Astrocyte (in vitro differentiated cells and primary cell): Measurements from ENCODE around the gene CADM1. TPM values are rescaled to one million over a fixed set of nuclear protein-coding genes. Genes with fewer than 3 reads are reported as not detected.
A peak's percentile ranks its signal among the peaks of the same experiment; 100 is the strongest.

ENCODE experiments used
- DNase-seq: peaks from one replicate; pipeline ENCODE4 v3.0.0-alpha.2; 2010; ENCODE audit warnings: low read depth
- FAIRE-seq: peaks from 2 replicates; lab custom pipeline; 2011; peaks lifted over from hg19 to GRCh38; lab: Jason Lieb, UNC
- H2AFZ ChIP-seq: 2 replicates; pipeline ENCODE4 v1.6.0; 2012; ENCODE audit warnings: low read depth, low read length, inconsistent platforms
- H3K27ac ChIP-seq: 2 replicates; pipeline ENCODE4 v1.5.1; 2011; ENCODE audit warnings: low read depth, low read length, inconsistent platforms
- H3K27me3 ChIP-seq: 2 replicates; pipeline ENCODE4 v1.6.0; 2011; ENCODE audit warnings: low read length, inconsistent platforms; ENCODE audit not compliant: insufficient read depth
- H3K36me3 ChIP-seq: 2 replicates; pipeline ENCODE4 v1.5.1; 2011; ENCODE audit warnings: low read length, inconsistent platforms; ENCODE audit not compliant: insufficient read depth
- H3K4me1 ChIP-seq: 2 replicates; pipeline ENCODE4 v1.5.1; 2011; ENCODE audit warnings: low read length, inconsistent platforms; ENCODE audit not compliant: insufficient read depth
- H3K4me2 ChIP-seq: 2 replicates; pipeline ENCODE4 v1.6.0; 2012; ENCODE audit warnings: low read length, inconsistent platforms
- H3K4me3 ChIP-seq: 2 replicates; pipeline ENCODE4 v1.5.1; 2011; ENCODE audit warnings: low read depth, mild to moderate bottlenecking, low read length, inconsistent platforms; ENCODE audit not compliant: insufficient read depth
- H3K79me2 ChIP-seq: 2 replicates; pipeline ENCODE4 v1.6.0; 2012; ENCODE audit warnings: mild to moderate bottlenecking, low read length, inconsistent platforms; ENCODE audit not compliant: insufficient read depth
- H3K9ac ChIP-seq: 2 replicates; pipeline ENCODE4 v1.6.0; 2012; ENCODE audit warnings: mild to moderate bottlenecking, low read length, inconsistent platforms
- H3K9me3 ChIP-seq: 2 replicates; pipeline ENCODE4 v1.5.1; 2012; ENCODE audit warnings: low read depth, mild to moderate bottlenecking, low read length, inconsistent platforms; ENCODE audit not compliant: insufficient read depth
- H4K20me1 ChIP-seq: 2 replicates; pipeline ENCODE4 v1.6.0; 2012; ENCODE audit warnings: low read length, inconsistent platforms; ENCODE audit not compliant: insufficient read depth
- H3K27ac Mint-ChIP-seq: one replicate; pipeline ENCODE4 v1.8.0; 2021; ENCODE audit warnings: mild to moderate bottlenecking, mixed read lengths; ENCODE audit not compliant: unreplicated experiment
- H3K27me3 Mint-ChIP-seq: one replicate; pipeline ENCODE4 v1.8.0; 2021; ENCODE audit warnings: low read depth, mixed read lengths; ENCODE audit not compliant: unreplicated experiment
- H3K36me3 Mint-ChIP-seq: one replicate; pipeline ENCODE4 v1.8.0; 2021; ENCODE audit warnings: low read depth, mixed read lengths; ENCODE audit not compliant: unreplicated experiment
- H3K4me1 Mint-ChIP-seq: one replicate; pipeline ENCODE4 v1.8.0; 2021; ENCODE audit warnings: low read depth, mixed read lengths; ENCODE audit not compliant: unreplicated experiment
- H3K4me3 Mint-ChIP-seq: one replicate; pipeline ENCODE4 v1.8.0; 2021; ENCODE audit warnings: mild to moderate bottlenecking, moderate library complexity, mixed read lengths; ENCODE audit not compliant: unreplicated experiment
- H3K9me3 Mint-ChIP-seq: one replicate; pipeline ENCODE4 v1.8.0; 2021; ENCODE audit warnings: mild to moderate bottlenecking, mixed read lengths; ENCODE audit not compliant: unreplicated experiment
- CTCF ChIP-seq: IDR thresholded peaks from 2 replicates; pipeline ENCODE4 v1.5.1; 2011; ENCODE audit warnings: low read depth, mild to moderate bottlenecking, inconsistent platforms, low read length, moderate library complexity; ENCODE audit not compliant: insufficient read depth
- EZH2 ChIP-seq: IDR thresholded peaks from 2 replicates; pipeline ENCODE4 v1.6.1; 2012; ENCODE audit warnings: mild to moderate bottlenecking, low read length, inconsistent platforms; ENCODE audit not compliant: insufficient read depth
- total RNA-seq: library from RNA; stranded (reverse); gene quantifications from 2 replicates; pipeline ENCODE4 v1.2.1, GENCODE V29; 2021

The CADM1 gene
- total RNA-seq, 1 donor from 2014 or later: 414 TPM

- FAIRE-seq (no peak), DNase-seq (no peak)
- Histone ChIP-seq H3K27ac (peak overlapping the region; percentile 11), H3K9me3 (no peaks in the 10 kb centered on the region), H3K4me3 (no peak overlapping the region), H3K4me2 (peak overlapping the region; percentile 51), H4K20me1 (no peaks in the 10 kb centered on the region), H2AFZ (no peak overlapping the region), H3K9ac (no peak overlapping the region), H3K4me1 (peaks cover 20% of the 10 kb centered on the region), H3K79me2 (no peaks in the 10 kb centered on the region), H3K36me3 (no peaks in the 10 kb centered on the region), H3K27me3 (no peaks in the 10 kb centered on the region)
- Mint-ChIP-seq H3K36me3 (peaks cover 20% of the 10 kb centered on the region), H3K4me3 (peak overlapping the region; percentile 51), H3K4me1 (peaks cover 52% of the 10 kb centered on the region), H3K9me3 (no peaks in the 10 kb centered on the region), H3K27ac (peak overlapping the region; percentile 85), H3K27me3 (no peaks in the 10 kb centered on the region)
- TF ChIP-seq CTCF: no peak
- TF ChIP-seq EZH2: no peak
Measured at GRCh38 chr11:115221461-115222069, 282.6 kb downstream of the CADM1 start.

GRCh38 chr11:115220911-115221310 is 283.3 kb downstream of the CADM1 start:
- peaks cover 21% of the 10 kb centered on the region for H3K36me3 Mint-ChIP-seq
- FAIRE-seq: no peak
- no peaks in the 10 kb centered on the region for H4K20me1 ChIP-seq
- no peaks in the 10 kb centered on the region for H3K79me2 ChIP-seq
- DNase-seq: no peak
- no peak overlapping the region for H3K4me2 ChIP-seq
- H3K27ac ChIP-seq: no peak overlapping the region
- H3K4me1 ChIP-seq: peaks cover 16% of the 10 kb centered on the region
- H3K27me3 Mint-ChIP-seq: no peaks in the 10 kb centered on the region
- TF ChIP-seq CTCF (no peak), EZH2 (no peak)
- H3K27me3 ChIP-seq: no peaks in the 10 kb centered on the region
- H3K4me3 ChIP-seq: no peak overlapping the region
- H3K9me3 Mint-ChIP-seq: no peaks in the 10 kb centered on the region
- H3K36me3 ChIP-seq: no peaks in the 10 kb centered on the region
- H3K27ac Mint-ChIP-seq: no peak overlapping the region
- no peaks in the 10 kb centered on the region for H3K9me3 ChIP-seq
- H3K4me1 Mint-ChIP-seq: peaks cover 49% of the 10 kb centered on the region
- no peak overlapping the region for H3K4me3 Mint-ChIP-seq
- no peak overlapping the region for H2AFZ ChIP-seq
- H3K9ac ChIP-seq: no peak overlapping the region

GRCh38 chr11:115220423-115220822 is 283.8 kb downstream of the CADM1 start:
- H3K27ac Mint-ChIP-seq: no peak overlapping the region
- Histone ChIP-seq H3K9ac (no peak overlapping the region), H3K4me2 (no peak overlapping the region), H2AFZ (no peak overlapping the region), H3K36me3 (no peaks in the 10 kb centered on the region), H3K27ac (no peak overlapping the region), H3K4me1 (peaks cover 16% of the 10 kb centered on the region), H4K20me1 (no peaks in the 10 kb centered on the region), H3K4me3 (no peak overlapping the region), H3K79me2 (no peaks in the 10 kb centered on the region), H3K9me3 (no peaks in the 10 kb centered on the region), H3K27me3 (no peaks in the 10 kb centered on the region)
- no peak overlapping the region for H3K4me3 Mint-ChIP-seq
- no peaks in the 10 kb centered on the region for H3K27me3 Mint-ChIP-seq
- H3K36me3 Mint-ChIP-seq: peaks cover 23% of the 10 kb centered on the region
- no peak for TF ChIP-seq EZH2
- TF ChIP-seq CTCF: no peak
- peaks cover 47% of the 10 kb centered on the region for H3K4me1 Mint-ChIP-seq
- H3K9me3 Mint-ChIP-seq: no peaks in the 10 kb centered on the region
- no peak for FAIRE-seq
- no peak for DNase-seq
